IPS DF 4.7 (cell line): ENCODE data around the gene UTF1.
"Not testable (repeated sequence)": the region's sequence is repeated elsewhere in the genome, so short reads cannot be mapped to it uniquely, and the experiment has no call there.

Source experiments
- DNase-seq: peaks from one replicate; pipeline ENCODE4 v3.0.0-alpha.2; 2013; ENCODE audit warnings: low spot score; ENCODE audit errors: extremely low read depth

Gene UTF1

GRCh38 chr10:133208466-133208865 lies 21.6 kb upstream of the UTF1 start:
- DNase-seq, result no peak

- no peak for DNase-seq
These were observed 20.9 kb upstream of the UTF1 start for GRCh38 chr10:133209117-133209516.

- DNase-seq, result no peak
These were observed 20.4 kb upstream of the UTF1 start for GRCh38 chr10:133209641-133210040.

- no peak for DNase-seq
These were observed 19.4 kb upstream of the UTF1 start for GRCh38 chr10:133210398-133211140.

- DNase-seq, result no peak
These were observed 18.7 kb upstream of the UTF1 start for GRCh38 chr10:133211141-133211830.

GRCh38 chr10:133211959-133212852 lies 17.8 kb upstream of the UTF1 start:
- DNase-seq, result no peak

GRCh38 chr10:133212853-133213494 lies 17.0 kb upstream of the UTF1 start:
- DNase-seq, result no peak

GRCh38 chr10:133213641-133214467 lies 16.2 kb upstream of the UTF1 start:
- DNase-seq, result no peak

- DNase-seq, result no peak
These were observed 15.3 kb upstream of the UTF1 start for GRCh38 chr10:133214468-133215410.

GRCh38 chr10:133215586-133215985 lies 14.4 kb upstream of the UTF1 start:
- DNase-seq, result no peak

GRCh38 chr10:133216776-133217175 lies 13.2 kb upstream of the UTF1 start:
- DNase-seq, result no peak

GRCh38 chr10:133217800-133218589 lies 12.0 kb upstream of the UTF1 start:
- no peak for DNase-seq

- DNase-seq, result no peak
These were observed 11.1 kb upstream of the UTF1 start for GRCh38 chr10:133218891-133219290.

GRCh38 chr10:133219782-133220181 lies 10.2 kb upstream of the UTF1 start:
- DNase-seq, result no peak

GRCh38 chr10:133221331-133221730 lies 8.7 kb upstream of the UTF1 start:
- no peak for DNase-seq

GRCh38 chr10:133221756-133222155 lies 8.3 kb upstream of the UTF1 start:
- DNase-seq, result not testable (repeated sequence)

- DNase-seq, result no peak
These were observed 5.9 kb upstream of the UTF1 start for GRCh38 chr10:133224076-133224475.

GRCh38 chr10:133224756-133225372 lies 5.2 kb upstream of the UTF1 start:
- no peak for DNase-seq
